ENCODE results near the gene UBR3.

DNA sequence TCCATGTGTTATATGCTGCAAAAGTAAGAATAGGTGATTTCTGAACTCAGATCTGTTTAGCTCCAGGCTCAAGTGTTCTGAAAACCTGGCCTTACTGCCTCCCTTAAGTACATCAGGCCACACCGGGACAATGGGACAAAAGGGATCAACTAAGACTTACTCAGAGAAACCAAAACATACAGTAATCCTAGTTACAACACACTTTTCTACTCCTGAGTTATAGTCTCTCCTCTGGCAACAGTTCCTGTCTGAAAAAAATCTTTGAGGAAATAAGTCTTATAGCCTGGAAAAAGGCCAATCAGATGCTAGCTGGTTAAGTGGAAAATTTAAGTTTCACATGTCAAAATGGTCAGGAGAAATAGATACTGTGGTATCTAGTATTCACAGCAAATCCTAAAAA lies 8.1 kb upstream of the UBR3 start:
- TF ChIP-seq EZH2 (IDR thresholded peaks at IDR 0.05; ENCODE audit: low read depth, unreplicated experiment) (no peak), POLR2AphosphoS5 (IDR thresholded peaks at IDR 0.05; ENCODE audit: low read depth) (no peak)
- TF ChIP-seq, protein P1, sequence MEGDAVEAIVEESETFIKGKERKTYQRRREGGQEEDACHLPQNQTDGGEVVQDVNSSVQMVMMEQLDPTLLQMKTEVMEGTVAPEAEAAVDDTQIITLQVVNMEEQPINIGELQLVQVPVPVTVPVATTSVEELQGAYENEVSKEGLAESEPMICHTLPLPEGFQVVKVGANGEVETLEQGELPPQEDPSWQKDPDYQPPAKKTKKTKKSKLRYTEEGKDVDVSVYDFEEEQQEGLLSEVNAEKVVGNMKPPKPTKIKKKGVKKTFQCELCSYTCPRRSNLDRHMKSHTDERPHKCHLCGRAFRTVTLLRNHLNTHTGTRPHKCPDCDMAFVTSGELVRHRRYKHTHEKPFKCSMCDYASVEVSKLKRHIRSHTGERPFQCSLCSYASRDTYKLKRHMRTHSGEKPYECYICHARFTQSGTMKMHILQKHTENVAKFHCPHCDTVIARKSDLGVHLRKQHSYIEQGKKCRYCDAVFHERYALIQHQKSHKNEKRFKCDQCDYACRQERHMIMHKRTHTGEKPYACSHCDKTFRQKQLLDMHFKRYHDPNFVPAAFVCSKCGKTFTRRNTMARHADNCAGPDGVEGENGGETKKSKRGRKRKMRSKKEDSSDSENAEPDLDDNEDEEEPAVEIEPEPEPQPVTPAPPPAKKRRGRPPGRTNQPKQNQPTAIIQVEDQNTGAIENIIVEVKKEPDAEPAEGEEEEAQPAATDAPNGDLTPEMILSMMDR (conservative IDR thresholded peaks at IDR 0.05; ENCODE audit: low read depth in 2 of 2), result no peak
- TF ChIP-seq, protein P2, sequence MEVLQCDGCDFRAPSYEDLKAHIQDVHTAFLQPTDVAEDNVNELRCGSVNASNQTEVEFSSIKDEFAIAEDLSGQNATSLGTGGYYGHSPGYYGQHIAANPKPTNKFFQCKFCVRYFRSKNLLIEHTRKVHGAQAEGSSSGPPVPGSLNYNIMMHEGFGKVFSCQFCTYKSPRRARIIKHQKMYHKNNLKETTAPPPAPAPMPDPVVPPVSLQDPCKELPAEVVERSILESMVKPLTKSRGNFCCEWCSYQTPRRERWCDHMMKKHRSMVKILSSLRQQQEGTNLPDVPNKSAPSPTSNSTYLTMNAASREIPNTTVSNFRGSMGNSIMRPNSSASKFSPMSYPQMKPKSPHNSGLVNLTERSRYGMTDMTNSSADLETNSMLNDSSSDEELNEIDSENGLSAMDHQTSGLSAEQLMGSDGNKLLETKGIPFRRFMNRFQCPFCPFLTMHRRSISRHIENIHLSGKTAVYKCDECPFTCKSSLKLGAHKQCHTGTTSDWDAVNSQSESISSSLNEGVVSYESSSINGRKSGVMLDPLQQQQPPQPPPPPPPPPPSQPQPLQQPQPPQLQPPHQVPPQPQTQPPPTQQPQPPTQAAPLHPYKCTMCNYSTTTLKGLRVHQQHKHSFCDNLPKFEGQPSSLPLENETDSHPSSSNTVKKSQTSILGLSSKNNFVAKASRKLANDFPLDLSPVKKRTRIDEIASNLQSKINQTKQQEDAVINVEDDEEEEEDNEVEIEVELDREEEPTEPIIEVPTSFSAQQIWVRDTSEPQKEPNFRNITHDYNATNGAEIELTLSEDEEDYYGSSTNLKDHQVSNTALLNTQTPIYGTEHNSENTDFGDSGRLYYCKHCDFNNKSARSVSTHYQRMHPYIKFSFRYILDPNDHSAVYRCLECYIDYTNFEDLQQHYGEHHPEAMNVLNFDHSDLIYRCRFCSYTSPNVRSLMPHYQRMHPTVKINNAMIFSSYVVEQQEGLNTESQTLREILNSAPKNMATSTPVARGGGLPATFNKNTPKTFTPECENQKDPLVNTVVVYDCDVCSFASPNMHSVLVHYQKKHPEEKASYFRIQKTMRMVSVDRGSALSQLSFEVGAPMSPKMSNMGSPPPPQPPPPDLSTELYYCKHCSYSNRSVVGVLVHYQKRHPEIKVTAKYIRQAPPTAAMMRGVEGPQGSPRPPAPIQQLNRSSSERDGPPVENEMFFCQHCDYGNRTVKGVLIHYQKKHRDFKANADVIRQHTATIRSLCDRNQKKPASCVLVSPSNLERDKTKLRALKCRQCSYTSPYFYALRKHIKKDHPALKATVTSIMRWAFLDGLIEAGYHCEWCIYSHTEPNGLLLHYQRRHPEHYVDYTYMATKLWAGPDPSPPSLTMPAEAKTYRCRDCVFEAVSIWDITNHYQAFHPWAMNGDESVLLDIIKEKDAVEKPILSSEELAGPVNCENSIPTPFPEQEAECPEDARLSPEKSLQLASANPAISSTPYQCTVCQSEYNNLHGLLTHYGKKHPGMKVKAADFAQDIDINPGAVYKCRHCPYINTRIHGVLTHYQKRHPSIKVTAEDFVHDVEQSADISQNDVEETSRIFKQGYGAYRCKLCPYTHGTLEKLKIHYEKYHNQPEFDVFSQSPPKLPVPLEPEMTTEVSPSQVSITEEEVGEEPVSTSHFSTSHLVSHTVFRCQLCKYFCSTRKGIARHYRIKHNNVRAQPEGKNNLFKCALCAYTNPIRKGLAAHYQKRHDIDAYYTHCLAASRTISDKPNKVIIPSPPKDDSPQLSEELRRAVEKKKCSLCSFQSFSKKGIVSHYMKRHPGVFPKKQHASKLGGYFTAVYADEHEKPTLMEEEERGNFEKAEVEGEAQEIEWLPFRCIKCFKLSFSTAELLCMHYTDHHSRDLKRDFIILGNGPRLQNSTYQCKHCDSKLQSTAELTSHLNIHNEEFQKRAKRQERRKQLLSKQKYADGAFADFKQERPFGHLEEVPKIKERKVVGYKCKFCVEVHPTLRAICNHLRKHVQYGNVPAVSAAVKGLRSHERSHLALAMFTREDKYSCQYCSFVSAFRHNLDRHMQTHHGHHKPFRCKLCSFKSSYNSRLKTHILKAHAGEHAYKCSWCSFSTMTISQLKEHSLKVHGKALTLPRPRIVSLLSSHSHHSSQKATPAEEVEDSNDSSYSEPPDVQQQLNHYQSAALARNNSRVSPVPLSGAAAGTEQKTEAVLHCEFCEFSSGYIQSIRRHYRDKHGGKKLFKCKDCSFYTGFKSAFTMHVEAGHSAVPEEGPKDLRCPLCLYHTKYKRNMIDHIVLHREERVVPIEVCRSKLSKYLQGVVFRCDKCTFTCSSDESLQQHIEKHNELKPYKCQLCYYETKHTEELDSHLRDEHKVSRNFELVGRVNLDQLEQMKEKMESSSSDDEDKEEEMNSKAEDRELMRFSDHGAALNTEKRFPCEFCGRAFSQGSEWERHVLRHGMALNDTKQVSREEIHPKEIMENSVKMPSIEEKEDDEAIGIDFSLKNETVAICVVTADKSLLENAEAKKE (CRISPR knock-in tag; IDR thresholded peaks at IDR 0.05), result no peak

Measured in GM23338 (cell line).